Measurements from ENCODE around the gene NCAM1.

NCAM1 gene

DNA sequence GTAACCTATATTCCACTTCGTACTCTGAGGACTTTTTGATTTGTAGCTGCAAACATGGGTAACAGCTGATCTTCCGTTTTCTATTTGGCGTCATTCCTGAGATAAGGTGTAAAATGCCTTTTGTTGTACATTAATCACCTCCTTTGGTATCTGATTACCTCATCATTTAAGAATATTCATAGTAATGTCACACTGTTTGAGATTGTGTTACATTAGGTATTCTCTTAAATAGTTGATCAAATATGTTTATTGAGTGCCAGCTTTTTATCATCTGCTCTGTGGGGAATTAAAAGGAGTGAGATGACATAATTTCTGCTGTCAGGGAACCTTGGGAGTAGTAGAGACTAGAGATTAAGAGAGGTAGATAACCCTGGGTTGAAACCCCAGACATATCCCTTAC, 5.9 kb downstream of the NCAM1 start:
- no peak overlapping the region for H3K9ac ChIP-seq (ENCODE audit: low read length)
- no peaks in the 10 kb centered on the region for H4K20me1 ChIP-seq (ENCODE audit: insufficient read depth, low read length)
- H3K4me3 ChIP-seq (ENCODE audit: low read length), result no peak overlapping the region
- H3K9me2 ChIP-seq (replicated peaks; ENCODE audit: insufficient read depth, low read length), result no peaks in the 10 kb centered on the region
- DNase-seq, result no peak
- H3K9me3 ChIP-seq (replicated peaks; ENCODE audit: insufficient read depth, low read length), result no peaks in the 10 kb centered on the region
- H2AFZ ChIP-seq (ENCODE audit: low read length), result no peak overlapping the region
- H3K79me2 ChIP-seq (ENCODE audit: low read length), result no peaks in the 10 kb centered on the region
- H3K27ac ChIP-seq (ENCODE audit: low read length), result no peak overlapping the region
- H3K27me3 ChIP-seq (replicated peaks; ENCODE audit: insufficient read depth, low read length), result no peaks in the 10 kb centered on the region
- no peak overlapping the region for H3K4me2 ChIP-seq (ENCODE audit: low read depth, low read length)
- H3K4me1 ChIP-seq (ENCODE audit: low read length), result peaks cover 15% of the 10 kb centered on the region
- peaks cover 13% of the 10 kb centered on the region for H3F3A ChIP-seq (ENCODE audit: insufficient read depth, low read length)
- no peak for TF ChIP-seq EZH2 (optimal IDR thresholded peaks at IDR 0.05; ENCODE audit: low read depth, low read length)
- TF ChIP-seq, protein P1, sequence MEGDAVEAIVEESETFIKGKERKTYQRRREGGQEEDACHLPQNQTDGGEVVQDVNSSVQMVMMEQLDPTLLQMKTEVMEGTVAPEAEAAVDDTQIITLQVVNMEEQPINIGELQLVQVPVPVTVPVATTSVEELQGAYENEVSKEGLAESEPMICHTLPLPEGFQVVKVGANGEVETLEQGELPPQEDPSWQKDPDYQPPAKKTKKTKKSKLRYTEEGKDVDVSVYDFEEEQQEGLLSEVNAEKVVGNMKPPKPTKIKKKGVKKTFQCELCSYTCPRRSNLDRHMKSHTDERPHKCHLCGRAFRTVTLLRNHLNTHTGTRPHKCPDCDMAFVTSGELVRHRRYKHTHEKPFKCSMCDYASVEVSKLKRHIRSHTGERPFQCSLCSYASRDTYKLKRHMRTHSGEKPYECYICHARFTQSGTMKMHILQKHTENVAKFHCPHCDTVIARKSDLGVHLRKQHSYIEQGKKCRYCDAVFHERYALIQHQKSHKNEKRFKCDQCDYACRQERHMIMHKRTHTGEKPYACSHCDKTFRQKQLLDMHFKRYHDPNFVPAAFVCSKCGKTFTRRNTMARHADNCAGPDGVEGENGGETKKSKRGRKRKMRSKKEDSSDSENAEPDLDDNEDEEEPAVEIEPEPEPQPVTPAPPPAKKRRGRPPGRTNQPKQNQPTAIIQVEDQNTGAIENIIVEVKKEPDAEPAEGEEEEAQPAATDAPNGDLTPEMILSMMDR (IDR thresholded peaks at IDR 0.05; ENCODE audit: low read length), result no peak
- no peaks in the 10 kb centered on the region for H3K36me3 ChIP-seq (replicated peaks; ENCODE audit: insufficient read depth, low read length)

DNA sequence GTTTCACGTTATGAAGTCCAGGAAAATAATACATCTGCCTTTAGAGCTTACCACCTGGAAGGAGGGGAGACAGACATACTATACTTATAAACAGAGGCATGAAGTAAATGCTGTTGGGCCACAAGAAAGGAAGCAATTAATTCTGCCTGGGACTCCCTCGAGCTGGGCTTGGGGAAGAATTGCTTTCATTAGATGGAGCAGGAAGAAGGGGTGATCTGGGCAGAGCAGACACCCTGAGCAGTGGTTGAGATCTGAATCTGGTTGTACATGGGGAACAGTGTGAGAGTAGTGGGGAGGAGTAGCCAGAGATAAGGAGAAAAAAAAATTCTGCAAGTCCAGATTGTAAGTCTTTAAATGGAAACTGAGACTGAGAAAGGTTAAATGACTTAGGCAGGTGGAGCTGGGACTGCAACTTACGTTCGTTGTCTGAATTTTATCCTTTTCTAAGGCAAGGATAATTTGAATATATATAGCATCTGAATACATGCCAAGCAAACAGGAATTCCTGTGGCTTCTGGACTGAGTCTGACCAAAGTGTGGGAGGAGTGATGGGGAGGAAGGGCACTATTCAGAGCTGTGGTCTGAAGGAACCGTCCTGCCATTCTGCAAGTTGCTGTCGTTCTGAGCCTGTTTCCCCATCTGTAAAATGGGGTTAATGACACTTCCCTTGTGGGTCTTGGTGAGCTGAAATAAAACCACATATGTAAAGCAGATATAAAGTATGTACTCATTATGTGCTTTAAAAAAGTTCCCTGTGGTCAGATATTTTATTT, 7.9 kb downstream of the NCAM1 start:
- no peaks in the 10 kb centered on the region for H3K79me2 ChIP-seq (ENCODE audit: low read length)
- peak overlapping the region; percentile 33 for H2AFZ ChIP-seq (ENCODE audit: low read length)
- H3K36me3 ChIP-seq (replicated peaks; ENCODE audit: insufficient read depth, low read length), result no peaks in the 10 kb centered on the region
- peak; percentile 43 for DNase-seq
- peak overlapping the region; percentile 18; the same call in 1 of the 2 replicates for H3K27ac ChIP-seq (ENCODE audit: low read length)
- no peaks in the 10 kb centered on the region for H3K27me3 ChIP-seq (replicated peaks; ENCODE audit: insufficient read depth, low read length)
- H4K20me1 ChIP-seq (ENCODE audit: insufficient read depth, low read length), result no peaks in the 10 kb centered on the region
- H3K9me2 ChIP-seq (replicated peaks; ENCODE audit: insufficient read depth, low read length), result no peaks in the 10 kb centered on the region
- peaks cover 15% of the 10 kb centered on the region for H3K4me1 ChIP-seq (ENCODE audit: low read length)
- H3K4me2 ChIP-seq (ENCODE audit: low read depth, low read length), result peak overlapping the region; percentile 62
- TF ChIP-seq, protein P1 (IDR thresholded peaks at IDR 0.05; ENCODE audit: low read length), result no peak
- TF ChIP-seq EZH2 (optimal IDR thresholded peaks at IDR 0.05; ENCODE audit: low read depth, low read length) (no peak), EZH2phosphoT487 (IDR thresholded peaks at IDR 0.05; ENCODE audit: low read length) (no peak)
- peaks cover 13% of the 10 kb centered on the region for H3F3A ChIP-seq (ENCODE audit: insufficient read depth, low read length)
- H3K9me3 ChIP-seq (replicated peaks; ENCODE audit: insufficient read depth, low read length), result no peaks in the 10 kb centered on the region
- peak overlapping the region; percentile 42 for H3K4me3 ChIP-seq (ENCODE audit: low read length)
- no peak overlapping the region for H3K9ac ChIP-seq (ENCODE audit: low read length)

DNA sequence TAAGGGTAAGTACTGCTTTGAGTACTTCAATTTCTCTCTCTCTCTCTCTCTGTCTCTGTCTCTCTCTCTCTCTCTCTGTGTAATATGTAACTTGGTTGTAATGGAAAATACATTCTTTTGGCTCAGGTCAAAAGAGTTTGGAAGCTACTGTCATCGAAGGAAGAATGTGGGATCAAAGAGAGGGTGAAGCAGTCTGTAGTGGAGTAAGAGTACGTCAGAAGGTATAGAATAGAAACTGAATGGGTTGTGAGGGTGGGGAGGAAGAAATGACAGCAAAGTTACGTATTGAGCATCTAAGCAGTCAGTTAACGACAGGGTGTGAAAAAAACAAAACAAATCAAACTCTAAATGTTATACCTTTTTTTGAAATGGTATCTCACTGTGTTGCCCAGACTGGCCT, 10.0 kb downstream of the NCAM1 start:
- H3K36me3 ChIP-seq (replicated peaks; ENCODE audit: insufficient read depth, low read length), result no peaks in the 10 kb centered on the region

More for the DNA sequence above, 10.0 kb downstream of the NCAM1 start:
- Histone ChIP-seq H3K79me2 (ENCODE audit: low read length) (no peaks in the 10 kb centered on the region), H3K4me1 (ENCODE audit: low read length) (peaks cover 15% of the 10 kb centered on the region), H3K9me3 (replicated peaks; ENCODE audit: insufficient read depth, low read length) (no peaks in the 10 kb centered on the region), H3F3A (ENCODE audit: insufficient read depth, low read length) (peaks cover 13% of the 10 kb centered on the region), H3K27me3 (replicated peaks; ENCODE audit: insufficient read depth, low read length) (no peaks in the 10 kb centered on the region), H3K4me2 (ENCODE audit: low read depth, low read length) (no peak overlapping the region), H3K9me2 (replicated peaks; ENCODE audit: insufficient read depth, low read length) (no peaks in the 10 kb centered on the region), H3K9ac (ENCODE audit: low read length) (no peak overlapping the region), H2AFZ (ENCODE audit: low read length) (no peak overlapping the region), H3K4me3 (ENCODE audit: low read length) (no peak overlapping the region), H4K20me1 (ENCODE audit: insufficient read depth, low read length) (no peaks in the 10 kb centered on the region), H3K27ac (ENCODE audit: low read length) (no peak overlapping the region)
- TF ChIP-seq EZH2 (optimal IDR thresholded peaks at IDR 0.05; ENCODE audit: low read depth, low read length), result no peak
- TF ChIP-seq EZH2phosphoT487 (IDR thresholded peaks at IDR 0.05; ENCODE audit: low read length), result no peak
- TF ChIP-seq, protein P1 (IDR thresholded peaks at IDR 0.05; ENCODE audit: low read length), result no peak
- no peak for DNase-seq
